HG03520 (cell line): ENCODE measurements around the gene AIF1L.
"Not testable (repeated sequence)": the region's sequence is repeated elsewhere in the genome, so short reads cannot be mapped to it uniquely, and the experiment has no call there.

Experiments used
- ATAC-seq: cut with Tn5 transposase; IDR thresholded peaks from one replicate; pipeline ENCODE4 v1.9.1; 2021; ENCODE audit warnings: mild to moderate bottlenecking, moderate library complexity; ENCODE audit not compliant: unreplicated experiment

Gene AIF1L

DNA sequence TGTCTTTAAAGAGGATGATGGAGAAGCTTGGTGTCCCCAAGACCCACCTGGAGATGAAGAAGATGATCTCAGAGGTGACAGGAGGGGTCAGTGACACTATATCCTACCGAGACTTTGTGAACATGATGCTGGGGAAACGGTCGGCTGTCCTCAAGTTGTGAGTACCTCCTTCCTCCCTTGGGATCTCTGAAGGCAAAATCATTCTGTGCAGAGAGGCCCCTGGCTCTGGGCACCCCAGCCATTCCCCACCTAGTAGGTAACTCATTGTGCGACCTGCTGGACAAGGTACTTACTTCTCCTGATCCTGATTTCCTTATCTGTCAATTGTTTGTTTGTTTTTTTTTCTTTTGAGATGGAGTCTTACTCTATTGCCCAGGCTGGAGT is 21.4 kb downstream of the AIF1L start:
- ATAC-seq, result no peak

DNA sequence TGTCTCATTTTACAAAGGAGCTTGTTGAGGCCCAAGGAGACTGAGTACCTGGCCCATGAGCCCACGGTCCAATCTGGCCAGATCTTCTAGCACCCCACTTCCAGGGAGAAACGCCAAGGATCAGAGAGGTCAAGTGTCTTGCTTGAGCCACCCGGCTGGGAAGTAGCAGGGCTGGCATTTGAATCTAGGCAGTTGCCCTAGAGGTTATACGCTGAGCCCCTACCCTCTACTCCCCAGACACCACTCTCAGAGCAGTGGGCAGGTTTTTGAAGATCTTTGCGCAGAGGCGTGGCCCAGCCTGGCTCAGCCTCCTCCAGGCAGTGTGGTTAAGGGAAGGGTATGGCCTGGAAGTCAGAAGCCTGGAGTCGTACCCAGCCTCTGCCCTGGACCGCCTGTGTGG is 23.3 kb downstream of the AIF1L start:
- ATAC-seq, result no peak

DNA sequence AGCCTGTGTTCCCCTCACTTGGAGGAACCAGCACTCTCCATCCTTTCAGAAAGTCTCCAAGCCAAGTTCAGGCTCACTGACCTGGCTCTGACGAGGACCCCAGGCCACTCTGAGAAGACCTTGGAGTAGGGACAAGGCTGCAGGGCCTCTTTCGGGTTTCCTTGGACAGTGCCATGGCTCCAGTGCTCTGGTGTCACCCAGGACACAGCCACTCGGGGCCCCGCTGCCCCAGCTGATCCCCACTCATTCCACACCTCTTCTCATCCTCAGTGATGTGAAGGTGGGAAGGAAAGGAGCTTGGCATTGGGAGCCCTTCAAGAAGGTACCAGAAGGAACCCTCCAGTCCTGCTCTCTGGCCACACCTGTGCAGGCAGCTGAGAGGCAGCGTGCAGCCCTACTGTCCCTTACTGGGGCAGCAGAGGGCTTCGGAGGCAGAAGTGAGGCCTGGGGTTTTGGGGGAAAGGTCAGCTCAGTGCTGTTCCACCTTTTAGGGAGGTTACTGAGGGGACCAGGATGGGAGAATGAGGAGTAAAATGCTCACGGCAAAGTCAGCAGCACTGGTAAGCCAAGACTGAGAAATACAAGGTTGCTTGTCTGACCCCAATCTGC is 24.4 kb downstream of the AIF1L start:
- no peak for ATAC-seq

DNA sequence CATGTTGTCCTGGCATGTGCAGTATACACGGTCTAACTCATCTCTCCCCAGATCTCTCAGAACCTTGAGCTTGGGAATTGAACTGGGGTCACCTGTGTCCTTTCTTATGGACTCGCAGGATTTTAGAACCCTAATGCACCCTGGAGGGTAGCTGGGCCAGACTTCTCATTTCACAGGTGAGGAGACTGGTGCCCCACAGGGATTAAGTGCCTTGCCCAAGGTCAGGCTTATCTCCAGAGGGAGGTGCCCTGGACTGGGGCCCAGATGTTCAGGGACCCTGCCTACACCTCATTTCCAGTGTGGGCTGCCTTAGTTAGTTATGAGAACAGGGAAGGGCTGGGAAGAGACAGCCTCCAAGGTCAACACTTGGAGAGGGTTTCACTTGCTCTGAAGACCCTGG is 25.0 kb downstream of the AIF1L start:
- ATAC-seq, result no peak

DNA sequence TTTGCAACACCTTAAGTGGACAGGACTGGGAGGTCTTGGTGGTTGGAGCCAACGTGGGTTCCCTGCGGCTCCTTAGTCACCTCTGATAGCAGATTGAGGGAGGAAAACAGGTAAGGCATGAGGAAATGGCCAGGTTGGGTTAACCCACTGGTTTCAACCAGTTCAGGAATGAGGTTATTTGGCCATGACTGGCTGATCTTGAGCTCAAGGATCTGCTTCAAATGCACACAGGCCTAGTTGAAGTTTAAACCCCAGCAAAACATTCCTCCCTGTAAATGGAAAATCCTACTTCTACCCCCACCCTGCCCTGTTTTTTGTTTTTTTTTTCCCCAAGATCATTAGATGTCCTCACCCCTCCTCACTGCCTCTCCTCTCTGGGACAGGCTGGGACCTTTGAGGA is 25.8 kb downstream of the AIF1L start:
- no peak for ATAC-seq

DNA sequence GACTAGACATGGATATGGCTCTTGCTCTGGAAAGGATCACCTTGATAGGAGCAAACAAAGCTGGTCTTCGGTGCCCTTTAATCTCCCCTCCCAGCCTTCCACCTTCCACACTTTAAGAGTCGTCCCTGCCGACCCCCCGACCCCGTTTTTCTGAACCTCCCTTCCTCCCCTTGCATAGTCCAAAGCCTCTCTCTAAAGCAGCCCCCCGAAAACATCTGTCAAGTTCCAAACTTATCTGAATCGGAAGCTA is 28.6 kb downstream of the AIF1L start:
- ATAC-seq, result no peak

DNA sequence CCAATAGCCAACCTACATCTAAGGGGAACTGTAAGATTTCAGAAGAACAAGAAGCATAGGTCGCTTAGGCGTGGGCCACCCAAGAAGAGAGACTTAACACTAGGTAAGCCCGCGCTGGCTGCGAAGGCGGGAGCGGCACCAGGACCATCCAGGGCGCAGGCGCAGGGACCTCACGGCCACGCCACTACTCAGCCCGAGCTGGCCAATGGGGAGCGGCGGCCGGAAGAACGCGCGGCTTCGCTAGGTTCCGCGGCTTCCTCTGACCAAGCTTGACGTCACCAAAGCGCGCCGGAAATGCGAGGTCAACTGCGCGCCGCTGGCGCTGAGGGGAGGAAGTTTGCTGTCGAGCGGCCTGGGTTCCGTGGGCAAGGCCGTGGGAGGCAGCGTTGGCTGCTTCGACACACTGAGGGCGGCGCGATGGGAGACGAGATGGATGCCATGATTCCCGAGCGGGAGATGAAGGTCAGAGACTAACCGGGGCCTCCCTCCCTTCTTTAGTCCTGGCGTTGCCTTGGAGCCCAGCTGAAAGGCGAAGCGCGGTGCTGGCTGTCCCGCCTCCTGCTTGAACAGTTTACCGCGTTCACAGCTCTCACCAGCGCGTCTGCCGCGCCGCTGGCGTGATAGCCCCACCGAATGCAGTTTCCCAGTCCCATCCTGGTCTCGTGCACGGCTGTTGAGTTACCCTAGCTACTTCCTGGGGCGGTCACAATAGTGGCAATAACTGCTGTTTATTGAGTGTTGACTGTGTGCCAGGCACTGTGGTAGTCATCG is 29.1 kb downstream of the AIF1L start, which contains the start of gene NUP214:
Gene NUP214, plus strand, starts transcription at position 299 of the 771 bp plus-strand sequence. Its CDS starts 119 bp downstream, at position 418.
- ATAC-seq, result peak; percentile 94

DNA sequence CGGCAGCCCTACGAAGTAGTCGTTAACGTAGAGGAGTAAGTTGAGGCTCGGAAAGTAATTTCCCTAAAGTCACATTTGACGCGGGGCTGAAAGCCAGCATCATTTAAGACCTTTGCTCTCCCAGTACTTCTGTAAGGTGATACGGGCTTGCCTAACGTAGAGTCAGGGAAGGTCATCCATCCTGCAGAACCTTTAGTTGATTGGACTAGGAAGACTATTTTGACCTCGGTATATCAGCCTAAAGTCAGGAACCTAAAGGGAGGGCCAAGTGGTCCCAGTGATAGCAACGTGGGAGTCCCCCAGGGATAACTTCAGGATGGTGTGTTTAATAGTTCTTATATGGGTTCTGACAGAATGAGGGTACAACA is 29.7 kb downstream of the AIF1L start:
- ATAC-seq, result no peak

DNA sequence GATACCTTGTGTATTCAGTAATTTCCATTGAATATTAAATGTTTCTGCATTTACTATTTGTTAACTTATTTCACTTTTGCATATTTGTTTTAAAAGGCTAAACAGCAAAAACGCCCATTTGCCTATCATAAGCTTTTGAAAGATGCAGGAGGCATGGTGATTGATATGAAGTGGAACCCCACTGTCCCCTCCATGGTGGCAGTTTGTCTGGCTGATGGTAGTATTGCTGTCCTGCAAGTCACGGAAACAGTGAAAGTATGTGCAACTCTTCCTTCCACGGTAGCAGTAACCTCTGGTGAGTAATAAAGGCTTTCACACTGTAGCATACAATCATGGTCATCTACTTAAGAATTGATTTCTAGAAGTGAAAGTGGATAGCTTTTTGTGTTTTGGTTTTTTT is 32.9 kb downstream of the AIF1L start:
- no peak for ATAC-seq

DNA sequence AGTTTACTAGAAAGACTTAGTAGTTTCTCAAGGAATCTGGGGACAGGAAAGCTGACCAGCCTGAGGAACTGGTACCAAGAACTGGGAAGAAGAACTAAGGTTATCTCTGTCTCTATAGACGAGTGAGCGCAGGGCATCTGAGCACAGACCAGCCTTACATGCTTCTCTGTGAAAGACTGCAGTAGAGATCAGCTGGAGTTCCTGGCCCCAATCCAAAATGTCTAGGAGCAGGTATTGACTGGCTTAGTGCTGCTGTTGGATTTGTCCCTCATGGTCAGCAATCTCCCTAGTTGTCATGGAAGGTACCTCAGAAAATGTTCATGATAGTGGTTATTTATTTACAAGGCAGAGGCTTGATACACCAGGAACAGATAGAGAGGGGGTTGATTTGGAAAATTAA is 42.3 kb downstream of the AIF1L start:
- ATAC-seq, result no peak

DNA sequence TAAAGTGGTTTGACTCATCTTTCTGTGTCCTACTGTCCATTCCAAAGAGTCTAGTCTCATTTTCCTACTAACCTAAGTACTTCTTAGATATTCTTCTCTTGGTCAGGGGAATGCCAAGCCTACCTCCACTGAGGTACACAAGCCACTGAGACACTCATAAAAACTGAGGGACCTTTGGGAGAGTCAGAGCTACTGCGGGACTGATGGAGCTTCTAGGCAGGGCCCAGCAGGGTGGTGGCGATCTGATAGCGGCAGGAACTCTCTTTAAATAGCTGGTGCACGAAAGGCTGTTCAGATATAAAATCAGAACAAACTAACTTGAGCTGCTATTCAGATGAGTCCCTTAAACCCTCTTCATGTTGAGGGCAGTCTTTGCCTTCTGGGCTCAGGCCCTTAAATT is 43.8 kb downstream of the AIF1L start:
- no peak for ATAC-seq

DNA sequence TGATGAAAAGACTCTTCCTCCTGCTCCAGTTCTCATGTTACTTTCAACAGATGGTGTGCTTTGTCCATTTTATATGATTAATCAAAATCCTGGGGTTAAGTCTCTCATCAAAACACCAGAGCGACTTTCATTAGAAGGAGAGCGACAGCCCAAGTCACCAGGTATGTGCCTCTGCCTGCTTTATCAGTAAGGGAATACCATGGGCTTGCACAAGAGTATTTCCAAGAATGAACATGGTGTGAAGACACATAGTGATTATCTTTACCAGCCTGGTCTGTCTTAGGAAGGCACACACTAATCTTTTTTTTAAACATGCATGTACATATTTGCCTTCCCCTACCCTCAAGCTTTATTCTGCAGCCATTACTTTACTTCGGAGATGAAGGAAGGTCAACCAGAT is 44.2 kb downstream of the AIF1L start:
- no peak for ATAC-seq

DNA sequence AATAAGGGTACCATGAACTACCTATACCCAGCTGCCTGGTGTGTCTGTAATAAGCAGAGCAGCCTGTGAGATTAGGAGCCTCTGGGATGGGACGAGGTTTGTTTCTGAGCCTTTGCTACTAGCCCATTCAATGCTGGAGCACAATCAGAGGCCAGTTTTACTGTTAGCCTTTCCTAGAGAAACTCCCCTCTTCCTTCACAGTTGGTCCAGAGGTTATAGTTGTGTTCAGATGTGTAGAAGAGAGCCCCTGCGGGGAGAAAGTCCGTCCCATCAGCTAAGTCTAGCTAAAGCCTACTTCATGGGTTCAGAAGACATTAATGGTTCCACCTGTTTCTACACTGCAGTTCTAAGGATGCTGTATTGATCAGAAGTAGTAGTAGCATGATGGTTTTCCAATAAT is 45.8 kb downstream of the AIF1L start:
- ATAC-seq, result no peak

DNA sequence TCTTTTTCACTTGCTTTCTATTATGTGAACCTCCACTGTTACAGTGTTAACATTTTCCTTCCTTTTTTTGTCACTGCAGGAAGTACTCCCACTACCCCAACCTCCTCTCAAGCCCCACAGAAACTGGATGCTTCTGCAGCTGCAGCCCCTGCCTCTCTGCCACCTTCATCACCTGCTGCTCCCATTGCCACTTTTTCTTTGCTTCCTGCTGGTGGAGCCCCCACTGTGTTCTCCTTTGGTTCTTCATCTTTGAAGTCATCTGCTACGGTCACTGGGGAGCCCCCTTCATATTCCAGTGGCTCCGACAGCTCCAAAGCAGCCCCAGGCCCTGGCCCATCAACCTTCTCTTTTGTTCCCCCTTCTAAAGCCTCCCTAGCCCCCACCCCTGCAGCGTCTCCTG is 47.9 kb downstream of the AIF1L start:
- no peak for ATAC-seq

DNA sequence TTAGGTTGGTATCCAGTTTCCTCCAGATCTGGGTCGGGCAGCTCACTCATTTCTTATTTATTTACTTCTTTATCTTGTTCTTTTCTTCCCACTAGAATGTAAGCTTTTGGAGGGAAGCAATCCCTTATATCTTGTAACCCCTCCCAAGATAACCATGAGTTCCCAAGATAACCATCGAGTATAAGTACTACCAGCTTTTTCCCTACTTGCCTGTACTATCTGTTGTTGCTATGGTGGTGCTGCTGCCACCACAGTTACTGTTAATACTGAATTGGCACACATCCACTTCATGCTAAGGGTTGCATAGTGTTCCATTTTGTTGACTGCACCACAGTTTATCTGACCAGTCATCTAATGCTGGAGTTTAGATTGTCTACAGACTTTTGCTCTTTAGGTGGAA is 48.9 kb downstream of the AIF1L start:
- ATAC-seq, result no peak

DNA sequence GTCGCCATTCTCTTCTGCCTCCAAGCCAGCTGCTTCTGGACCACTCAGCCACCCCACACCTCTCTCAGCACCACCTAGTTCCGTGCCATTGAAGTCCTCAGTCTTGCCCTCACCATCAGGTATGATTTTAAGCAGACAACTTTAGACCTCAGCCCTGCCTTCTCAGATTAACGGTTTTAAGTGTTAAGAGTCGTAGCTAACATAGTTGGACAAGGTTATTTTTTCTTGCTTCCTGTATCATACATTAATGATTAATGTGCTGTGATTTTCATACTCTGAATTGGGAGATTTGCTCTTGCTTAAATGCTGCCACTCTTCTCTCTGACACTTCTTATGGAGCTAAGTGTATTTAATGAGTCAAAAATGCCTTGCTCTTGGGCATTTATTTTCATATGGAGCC is 49.9 kb downstream of the AIF1L start:
- no peak for ATAC-seq

DNA sequence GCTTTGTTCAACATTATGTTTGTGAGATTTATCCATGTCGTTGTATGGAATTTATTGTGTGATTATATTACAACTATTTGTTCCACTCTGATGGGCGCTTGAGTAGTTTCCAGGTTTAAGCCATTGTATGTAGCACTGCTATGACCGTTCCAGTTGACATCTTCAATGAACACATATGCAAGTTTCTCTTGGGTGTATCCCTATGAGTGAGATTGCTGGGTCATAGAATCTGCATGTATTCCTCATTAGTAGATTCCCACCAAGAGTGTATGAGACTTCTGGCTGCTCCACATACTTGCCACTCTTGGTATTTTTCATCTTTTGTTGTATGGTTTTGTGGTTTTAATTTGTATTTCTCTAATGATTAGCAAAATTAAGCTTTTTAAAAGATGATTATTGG is 51.9 kb downstream of the AIF1L start:
- ATAC-seq, result no peak

DNA sequence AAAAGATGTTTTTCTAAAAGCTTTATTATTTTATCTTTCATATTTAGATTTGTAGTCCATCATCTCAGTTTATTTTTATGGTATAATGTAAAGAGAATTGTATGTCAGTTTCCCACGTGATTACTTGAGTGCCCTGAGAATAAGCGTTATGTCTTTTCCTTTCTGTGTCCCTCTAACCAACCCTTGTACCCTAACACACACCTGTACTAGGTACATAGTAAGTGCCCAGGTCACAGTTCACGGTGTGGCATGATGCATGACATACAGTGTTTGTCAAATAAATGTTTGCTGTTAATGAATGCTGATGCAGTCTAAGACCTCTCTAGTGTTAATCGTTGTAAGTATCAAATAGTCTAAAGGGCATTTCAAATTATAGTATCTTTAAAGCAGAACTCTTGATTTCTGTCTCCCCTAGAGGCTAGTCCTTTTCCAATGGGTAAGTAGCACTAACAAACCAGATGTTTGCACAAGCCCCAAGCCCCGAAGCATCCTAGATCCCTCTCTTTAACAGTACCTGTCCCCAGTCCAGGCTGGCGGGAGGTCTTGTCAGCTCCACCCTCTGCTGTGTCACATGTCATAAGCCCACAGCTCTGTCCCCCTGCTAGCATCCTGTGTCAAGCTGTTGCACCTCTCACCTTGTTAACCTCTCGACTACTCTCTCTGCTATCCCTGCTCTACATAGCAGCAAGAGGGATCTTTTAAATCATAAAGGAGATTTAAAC is 52.8 kb downstream of the AIF1L start:
- no peak for ATAC-seq

DNA sequence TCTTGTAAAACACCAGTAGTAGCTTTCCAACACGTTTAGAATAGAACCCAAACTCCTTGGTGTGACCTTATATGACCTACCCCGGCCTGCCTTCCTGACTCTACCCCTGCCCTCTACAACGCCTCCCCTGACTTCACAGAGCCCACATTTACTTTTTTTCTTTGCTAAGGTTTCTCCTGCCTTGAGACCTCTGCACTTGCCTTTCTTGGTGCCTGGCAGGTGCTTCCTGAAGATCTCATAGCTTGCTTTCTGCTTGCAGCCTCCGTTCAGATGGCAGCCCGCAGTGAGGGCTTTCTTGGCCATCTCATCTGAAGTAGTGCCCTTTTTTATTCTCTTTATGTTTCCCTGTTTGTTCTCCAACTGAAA is 53.3 kb downstream of the AIF1L start:
- ATAC-seq, result no peak

DNA sequence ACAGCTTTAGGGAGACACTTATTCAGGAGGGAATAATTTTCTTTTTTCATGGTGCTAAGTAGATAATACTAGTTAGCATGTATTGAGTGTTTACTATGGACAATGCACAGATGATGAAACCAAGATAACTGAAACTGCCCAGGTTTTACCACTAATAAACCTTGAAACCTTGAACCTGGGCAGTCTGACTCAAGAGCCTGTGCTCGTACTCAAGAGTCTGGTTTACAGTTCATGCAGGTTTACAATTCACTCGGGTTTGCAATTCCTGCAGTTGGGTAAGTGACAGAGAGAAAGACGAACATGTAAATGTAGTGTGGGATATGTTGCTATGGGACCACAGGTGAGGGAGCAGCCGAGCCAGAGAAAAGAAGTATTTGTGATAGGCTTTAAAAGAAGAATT is 57.3 kb downstream of the AIF1L start:
- ATAC-seq, result no peak

DNA sequence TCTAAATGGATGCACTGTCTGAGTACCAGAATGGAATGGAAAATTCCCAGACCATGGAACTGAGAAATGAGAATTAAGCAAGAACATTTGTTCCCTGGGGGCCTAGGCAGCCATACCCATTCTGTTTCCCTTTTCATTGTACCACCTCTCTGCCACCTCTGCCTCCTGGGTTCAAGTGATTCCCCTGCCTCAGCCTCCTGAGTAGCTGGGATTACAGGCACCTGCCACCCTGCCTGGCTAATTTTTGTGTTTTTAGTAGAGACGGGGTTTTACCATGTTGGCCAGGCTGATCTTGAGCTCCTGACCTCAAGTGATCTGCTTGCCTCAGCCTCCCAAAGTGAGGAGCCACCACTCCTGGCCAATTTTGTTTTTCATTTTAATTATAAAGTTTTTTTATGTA is 62.3 kb downstream of the AIF1L start:
- not testable (repeated sequence) for ATAC-seq

DNA sequence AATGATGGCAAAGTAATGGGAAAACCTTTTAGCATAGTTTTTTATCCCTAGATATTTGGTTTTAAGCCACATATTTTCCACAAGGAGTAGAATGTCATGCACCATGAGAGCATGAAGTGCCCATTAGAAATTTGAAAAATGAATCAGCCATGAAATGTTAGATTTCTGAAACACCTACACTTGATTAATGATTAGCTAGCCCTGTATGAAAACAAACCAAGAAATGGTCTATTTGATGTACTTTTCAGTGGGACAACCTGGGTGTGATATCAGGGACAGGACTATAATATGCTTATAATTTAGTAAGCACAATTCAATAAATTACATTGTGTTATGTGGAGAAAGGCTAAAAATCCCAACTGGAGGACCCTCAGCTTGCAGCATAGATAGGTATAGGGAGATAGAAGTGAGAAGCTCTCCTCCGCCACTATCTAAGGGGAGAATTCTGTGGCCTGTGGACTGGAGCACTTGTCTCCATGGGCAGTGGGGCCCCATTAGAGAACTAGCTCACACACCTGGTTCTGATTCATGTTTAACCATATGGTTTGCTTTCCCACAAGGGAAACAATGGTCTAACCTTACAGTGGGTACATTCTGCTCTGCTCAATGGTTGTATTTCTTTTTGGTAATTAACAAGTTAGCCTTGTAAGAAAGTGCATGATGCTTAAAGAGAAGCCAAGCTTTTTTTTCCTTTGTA is 64.2 kb downstream of the AIF1L start:
- no peak for ATAC-seq
